Cortex of kidney (tissue), 1 donor: Measurements from ENCODE around the gene PXYLP1.

Experiments
- DNase-seq: peaks from one replicate; lab custom pipeline; 2025; lab: John Stamatoyannopoulos, UW

Gene PXYLP1

DNA sequence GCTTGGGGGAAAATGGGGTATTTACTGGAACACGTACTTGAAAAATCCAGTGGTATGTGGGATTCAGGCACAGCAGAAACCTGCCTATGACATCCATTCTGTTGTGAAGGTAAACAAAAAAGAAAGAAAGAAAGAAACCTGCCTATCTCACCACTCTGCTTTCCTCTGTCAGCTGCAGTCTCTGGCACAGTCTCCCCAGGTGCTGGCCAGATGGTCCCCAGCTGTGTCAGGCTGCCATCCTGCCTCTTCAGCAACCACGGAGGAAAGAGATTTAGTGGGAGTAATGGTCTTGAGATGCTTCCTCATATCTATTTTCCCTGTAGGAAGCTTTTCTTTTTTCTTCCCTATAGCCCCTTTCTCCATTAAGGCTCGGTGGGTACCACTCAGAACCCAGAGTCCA lies 2.5 kb upstream of the PXYLP1 start:
- no peak for DNase-seq

DNA sequence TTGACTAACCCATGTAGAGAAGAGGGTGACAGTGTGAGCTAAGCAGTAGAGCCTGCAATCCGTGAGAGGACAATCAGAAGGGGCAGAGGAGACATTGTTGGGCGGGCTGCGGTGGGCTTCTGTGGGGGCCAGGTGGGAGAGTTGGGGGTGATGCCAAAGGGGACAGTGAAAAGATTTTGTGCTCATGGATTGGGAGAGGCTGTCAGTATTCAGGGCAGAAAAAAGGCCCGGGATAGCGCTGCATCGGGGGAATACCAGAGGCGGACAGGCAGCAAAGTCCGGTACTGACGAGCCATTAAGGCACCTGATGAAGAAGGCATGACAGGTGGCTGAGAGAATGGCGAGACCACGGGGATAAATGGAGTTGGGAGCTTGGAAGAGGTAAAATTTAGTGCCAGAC lies 1.3 kb upstream of the PXYLP1 start:
- DNase-seq, result no peak

DNA sequence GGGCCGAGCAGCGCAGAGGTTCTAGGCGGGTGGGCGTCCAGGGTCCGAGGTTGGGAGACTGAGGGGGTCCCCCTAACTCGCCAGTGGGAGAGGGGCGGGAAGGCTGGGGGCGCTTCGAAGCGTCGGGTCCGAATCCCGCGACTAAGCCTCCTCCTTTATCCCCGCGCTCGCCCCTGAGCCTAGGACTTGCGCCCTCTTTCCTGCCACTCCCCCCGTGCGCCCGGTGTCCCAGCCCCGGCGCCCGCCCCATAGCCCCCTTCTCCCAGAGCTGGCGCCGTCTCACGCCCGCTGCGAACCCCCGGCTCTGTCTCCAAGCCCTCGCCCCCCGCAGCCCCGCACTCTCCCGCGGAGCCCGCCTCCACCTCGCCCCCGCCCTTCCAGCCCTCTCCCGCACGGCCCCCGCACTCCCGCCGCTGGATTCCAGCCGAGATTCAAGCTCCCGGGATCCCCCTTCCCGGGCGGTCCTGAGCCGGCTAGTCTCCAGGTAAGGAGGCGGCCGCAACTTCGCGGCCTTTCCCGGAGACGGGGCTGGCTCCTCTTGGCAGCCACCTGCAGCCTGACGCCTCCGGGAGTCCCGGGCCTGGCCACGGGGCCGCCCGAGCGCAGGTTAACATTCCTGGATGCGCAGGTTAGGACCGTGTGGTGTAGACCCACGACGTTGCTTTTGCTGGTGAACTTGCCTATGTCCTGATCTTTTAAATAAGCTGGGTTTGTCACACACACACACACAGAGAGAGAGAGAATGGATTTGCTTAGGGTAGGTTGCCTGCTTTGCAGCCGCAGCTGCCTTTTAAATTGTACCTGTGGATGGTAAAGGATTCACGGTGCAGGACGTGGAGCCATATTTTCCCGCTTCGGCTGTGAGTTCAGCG lies 563 bp downstream of the PXYLP1 start:
- no peak for DNase-seq

DNA sequence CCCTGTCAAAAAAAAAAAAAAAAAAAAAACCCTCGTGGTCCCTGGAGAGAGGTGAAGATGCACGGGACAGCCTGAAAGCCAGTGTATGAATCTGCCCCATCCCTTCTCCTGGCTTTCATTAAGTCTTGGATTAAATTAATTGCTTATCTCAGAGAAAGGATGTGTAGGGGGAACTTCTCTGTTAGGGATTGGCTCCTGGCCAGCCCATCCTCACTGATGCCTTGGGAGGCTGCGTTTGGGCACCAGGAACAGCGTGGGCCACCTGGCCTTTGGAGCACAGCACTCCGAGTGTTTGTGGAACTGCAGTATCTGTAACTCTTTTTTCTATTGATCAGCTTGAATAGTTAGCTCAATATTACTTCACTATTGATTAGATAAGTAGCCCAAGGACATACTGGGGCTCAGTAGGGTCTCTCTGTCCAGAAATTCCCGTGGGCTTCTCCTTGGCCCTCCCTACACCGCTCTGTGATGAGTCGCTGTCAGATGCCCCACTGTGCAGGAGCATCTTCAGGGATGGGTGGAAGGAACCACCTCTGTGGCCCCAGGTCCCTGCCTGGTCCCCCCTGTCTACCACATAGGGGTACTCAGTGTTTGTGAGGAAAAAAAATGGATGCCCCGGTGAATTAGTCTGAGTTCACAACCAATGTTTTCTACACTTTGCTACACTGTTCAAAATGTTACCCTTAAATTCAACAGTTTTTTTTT lies 2.0 kb downstream of the PXYLP1 start:
- no peak for DNase-seq

DNA sequence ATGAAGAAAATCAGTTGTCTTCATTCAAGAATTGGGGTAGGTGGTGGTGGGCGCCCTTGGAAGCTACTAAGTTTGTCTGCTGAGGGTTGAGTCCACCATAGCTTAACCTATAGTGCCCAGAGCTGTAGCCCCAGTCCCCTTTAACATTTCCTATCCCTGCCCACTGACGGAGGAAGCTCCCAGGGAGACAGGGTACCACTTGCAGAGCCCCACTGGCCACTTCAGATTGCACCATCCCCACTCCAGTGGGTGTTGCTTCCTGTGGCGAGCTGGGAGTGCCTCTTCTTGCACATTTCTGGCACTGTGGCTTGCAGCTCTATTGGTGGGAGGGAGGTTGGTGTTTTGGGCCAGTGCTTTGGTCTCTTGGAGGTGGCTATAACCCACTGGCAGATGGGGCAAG lies 2.7 kb downstream of the PXYLP1 start:
- no peak for DNase-seq

DNA sequence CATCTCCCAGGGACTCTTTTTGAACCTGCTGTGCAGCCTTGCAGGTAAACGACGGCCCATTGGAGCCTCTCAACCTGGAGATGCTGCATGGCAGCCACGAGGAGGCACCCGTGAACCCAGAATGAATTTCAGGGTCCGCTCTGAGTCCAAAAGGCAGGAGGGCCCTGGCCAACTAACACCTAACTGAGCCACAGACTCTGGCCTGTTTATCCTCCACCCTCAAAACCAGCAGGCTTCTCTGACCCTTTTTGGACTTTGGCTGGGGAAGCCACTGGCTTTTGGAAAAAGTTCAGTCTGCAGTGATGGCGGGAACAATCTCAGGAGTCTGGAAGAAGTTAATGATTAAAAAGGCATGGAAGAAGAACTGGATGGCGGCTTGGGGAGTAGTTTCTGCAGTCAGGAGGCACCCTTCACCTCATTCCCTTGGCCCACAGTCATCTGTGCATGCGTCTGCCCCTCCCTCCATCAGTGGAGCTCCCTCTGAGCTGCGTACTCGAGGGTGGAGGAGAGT lies 4.1 kb downstream of the PXYLP1 start:
- no peak for DNase-seq

DNA sequence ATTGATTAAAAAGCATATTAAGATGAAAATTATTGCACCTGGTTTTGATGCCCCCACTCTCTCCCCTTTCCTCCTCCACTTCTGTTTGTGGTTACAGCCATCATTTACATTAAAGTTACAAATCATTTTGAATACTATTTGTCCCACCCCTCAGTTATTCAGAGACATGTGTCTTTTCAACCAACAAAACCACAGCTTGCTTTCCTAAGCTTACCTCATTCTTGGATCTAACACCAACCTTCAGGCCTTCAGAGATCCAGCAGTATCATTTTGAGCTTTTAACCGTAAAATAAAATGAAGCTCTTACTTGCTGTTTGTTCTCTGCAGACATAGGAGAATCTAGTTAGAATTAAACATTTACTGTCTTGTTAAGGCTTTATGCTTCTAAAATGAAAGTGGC lies 4.7 kb downstream of the PXYLP1 start:
- no peak for DNase-seq

DNA sequence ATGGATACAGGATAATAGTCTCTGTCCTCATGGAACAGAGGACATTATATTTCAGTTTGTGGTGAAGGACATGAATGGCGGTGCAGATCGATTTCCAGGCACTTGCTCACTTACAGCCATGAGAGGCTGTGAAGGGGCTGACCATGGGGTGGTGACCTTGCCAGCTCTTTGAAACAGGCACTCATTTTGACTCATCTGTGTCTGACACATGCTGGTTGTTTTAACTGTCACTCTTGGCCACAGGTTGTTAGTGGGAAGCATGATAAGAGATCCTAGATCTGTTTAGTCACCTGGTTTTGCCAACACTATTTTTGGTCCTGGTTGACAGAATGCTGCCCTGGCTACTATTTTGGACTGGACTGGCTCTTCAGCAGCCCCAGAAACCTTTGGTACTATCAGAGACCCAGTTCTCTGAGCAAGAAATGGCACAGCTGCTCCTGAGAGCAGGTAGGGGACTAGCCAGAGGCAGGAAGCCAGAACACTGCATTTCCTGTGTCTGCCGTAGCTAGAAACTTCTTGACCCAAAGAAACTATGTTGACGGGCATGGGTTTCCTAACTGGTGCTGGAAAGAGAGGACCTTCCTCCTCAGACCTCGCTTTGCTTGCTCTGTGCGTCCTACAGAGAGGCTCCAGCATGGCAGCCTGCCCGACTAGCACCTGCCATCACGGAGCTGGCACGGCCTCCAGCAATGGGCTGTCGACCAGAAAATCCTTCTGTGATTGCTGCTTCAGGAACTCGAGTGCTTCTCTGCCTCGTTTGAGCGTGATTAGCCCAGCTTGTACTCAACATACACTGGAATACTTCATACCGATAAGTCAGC lies 6.3 kb downstream of the PXYLP1 start:
- DNase-seq, result no peak

DNA sequence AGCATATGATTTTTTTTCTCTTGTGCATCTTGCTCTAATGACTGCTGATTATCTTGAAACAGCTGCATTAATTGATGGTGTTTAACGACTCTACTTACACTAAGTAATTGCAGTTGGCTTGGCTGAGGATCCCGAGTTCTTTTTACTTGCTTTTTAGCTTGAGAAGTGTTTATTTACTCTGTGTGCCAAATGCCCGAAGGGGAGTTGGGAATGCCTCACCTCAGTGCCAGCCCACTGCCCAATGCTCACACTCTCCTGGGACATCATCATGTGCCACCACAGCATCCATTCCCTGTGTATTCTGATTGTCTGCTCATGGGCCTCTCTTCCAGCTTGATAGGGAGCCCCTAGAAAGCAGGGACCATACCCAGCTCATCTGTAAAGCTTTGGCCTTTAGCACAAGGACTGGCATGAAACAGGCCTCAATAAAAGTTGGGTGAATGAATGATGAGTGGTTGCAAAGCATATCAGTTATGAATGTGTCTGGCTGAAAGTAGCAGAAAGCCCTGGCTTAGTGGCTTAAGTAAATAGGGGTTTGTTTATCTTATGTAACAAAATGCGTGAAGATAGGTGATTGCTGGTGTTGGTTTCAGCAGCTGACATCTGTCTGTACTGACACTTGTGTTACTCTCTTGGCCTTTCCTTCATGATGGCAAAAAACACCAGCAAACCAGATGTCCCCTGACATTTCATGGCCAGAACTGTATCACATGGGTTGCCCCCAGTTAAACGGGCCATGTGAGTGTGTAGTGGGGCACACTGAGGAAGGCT lies 8.1 kb downstream of the PXYLP1 start:
- no peak for DNase-seq

DNA sequence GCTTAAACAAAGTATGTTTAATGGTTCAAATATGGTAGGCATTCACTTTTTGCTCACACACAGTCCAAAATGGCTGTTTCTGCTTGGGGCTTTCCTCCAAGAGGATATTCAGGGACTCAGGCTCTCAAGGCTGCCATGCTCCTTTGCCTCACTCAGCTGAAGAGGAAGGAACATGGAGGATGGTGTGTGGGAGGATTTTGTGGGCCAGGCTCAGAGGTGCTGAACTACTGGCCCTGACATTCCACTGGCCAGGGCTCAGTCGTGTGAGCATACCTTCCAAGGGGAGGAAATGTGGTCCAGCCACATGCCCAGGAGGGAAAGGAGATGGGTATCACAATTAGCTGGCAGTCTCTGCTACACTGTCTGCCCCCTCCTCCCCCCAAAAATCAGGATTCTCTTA lies 8.7 kb downstream of the PXYLP1 start:
- DNase-seq, result no peak

DNA sequence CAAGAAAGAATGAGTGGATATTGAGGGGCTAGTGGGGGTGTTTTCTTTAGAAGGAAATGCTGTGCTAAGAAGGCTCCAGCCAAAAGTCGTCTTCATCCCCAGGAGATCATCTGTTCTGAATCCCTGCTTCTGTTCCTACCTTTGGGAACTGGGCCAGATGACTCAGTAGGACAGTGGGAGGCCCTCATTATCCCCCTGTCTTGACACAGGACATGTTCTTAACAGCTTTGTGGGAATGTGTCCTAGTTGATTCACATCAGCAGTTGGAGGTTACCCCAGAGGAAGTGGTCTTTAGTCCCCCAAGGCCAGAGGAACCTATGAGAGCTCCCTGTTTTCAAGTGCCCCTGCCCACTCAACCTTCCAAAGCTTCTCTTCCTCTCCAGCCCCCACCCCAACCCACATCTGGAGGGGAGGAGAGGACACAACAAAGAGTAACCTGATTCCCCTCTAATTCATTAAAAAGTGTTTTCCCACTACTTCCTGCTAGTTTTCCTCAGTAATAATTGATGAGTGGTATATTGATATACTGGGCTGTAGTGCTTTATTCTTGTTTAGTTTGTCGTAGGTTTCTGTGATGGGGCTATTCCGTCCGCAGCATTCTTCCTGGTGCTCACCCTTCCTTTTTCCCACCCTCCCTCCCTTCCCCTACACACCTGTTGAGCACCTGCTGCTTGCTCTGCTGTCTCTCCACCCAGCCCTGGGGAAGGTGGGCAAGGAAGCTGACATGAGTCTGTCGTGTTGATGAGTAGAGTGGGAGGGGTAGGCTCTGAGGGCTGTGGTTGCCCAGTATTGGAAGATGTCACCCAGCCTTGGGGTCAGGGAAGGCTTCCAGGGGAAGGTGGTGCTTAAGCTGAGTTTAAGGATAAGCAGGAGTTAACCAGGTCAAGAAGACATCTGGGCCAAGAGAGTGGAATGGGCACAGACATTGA lies 9.3 kb downstream of the PXYLP1 start:
- DNase-seq, result no peak

DNA sequence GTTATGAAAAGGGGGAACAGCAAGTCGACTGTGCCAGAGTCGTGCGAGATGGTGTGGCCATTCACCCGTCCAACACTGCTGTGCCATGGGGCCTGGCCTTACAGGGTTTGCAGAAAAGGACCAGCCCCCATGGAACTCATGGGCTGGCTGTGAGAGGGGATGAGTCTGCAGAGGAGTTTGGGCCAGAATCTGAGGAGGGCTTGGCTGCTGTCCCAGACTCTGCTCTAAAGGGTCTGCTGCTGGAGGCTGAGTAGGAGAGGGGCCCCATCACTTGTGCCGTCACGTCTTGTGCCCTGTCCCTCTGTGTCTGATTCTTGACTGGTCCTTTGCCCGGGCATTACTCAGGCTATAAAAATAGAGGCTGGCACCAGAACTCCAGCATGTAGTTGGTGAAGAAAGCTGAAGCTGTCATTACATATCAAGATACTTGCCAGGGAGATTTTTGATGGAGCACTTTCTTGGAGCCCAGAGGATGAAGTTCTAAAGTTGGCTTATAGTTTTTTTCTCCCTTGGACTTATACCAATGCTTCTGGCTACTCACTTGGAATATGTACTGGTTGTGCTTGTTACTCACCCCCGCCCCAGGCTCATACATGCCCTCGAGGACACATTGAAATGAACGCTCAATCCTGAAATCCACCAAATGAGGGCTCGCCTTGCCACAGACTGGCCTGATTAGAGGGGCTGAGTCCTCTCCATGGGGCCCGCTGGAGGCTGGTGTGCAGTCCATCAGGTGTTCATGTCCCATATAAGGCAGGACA lies 10.2 kb downstream of the PXYLP1 start:
- no peak for DNase-seq

DNA sequence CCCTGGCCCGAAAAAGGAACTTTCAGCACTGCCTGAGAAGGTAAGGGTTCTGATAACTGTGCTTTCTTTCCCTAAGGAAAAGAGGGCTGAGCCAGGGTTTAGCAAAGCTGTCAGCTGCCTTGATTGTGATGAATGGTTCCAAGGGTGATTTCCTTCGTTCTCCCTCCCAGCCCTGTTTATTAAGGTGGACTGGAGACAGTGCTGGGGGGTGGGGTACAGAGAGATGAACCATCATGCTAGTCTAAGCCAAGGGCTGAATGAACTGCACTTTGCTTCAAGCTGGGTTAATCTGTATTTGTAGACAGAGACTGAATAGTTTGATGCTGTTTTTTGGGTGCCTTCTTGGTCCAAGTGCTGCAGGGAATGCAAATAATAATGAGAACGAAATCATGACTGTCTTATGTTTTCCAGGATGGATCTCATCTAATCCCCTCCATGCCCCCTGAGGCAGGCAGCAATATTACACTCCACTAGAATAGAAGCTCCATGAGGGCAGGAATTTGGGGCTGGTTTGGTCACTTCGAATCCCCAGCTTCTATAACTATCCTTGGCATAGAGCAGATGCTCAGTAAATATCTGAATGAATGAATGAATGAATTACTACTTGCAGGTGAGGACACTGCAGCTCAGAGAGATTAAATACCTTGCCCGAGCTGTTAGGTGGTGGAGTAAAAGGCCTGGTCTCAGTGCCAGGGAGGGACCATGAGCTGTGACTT lies 10.9 kb downstream of the PXYLP1 start:
- DNase-seq, result no peak

DNA sequence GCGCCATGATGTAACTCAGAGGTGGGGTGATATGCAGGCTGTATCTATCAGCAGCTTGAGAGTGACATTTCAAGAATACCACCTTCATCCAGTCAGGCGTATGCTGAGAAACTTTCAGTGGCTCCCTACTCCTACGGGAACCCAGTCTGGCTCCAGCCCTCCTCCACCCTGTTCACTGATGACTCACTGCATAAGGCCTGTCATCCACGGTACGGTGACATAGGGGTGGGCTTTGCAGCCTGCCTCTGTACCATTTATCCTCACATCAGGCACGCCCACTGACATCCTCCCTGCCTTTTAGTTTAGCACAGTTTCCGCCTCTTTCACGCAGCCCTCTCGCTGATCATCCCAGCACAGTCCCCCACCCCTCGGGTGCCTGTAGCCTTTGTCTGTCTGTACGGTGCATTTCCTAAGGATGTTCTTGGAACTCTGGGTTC lies 11.7 kb downstream of the PXYLP1 start:
- DNase-seq, result no peak

DNA sequence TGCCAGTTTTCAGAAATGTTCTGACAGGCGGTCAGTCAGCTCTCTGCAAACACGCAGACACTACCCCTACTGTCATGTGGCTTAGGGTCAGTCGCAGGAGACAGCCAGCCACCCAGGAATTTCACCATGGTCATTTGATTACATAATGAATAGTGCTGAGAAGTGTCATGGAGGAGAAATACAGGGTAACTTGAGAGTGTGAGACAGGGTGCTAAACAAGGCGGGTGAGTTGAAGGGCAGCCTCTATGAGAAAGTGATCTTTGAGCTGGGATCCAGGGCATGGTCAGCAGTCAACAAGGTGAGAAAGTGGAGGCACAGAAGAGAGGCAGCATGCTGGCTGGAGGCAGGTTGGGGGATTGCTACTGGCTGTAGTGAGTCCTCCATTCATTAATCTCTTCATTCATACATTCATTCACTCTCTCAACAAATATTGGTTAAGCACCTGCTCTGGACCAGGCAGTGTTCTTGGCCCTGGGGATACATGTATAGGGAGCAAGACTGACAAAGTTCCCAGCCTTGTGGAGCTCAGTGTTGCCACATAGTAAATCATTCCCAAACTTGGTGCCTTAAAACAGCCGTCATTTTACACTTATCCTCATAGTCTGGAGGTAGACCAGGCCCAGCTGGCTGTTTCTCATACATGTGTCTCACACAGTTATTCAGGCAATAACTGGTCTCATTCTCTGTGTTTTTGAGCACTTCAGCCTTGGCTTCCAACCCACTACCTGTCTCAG lies 14.8 kb downstream of the PXYLP1 start:
- no peak for DNase-seq

DNA sequence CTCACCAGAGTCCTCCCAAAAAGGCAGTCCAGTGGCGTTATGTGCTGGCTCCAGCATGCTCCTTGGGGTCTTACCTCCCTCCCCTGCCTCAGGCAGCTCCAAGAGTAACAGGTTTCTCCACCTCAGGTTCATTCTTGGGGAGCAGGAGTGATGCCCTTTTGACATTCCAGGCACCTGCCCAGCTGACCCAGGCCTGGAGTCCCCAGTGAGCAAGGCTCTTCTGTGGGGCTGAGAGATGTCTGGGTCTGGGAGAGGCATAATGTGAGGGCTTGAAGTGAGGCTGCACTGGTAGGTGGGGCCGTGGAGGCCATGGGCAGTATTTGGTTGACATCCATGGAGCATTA lies 15.3 kb downstream of the PXYLP1 start:
- DNase-seq, result no peak

DNA sequence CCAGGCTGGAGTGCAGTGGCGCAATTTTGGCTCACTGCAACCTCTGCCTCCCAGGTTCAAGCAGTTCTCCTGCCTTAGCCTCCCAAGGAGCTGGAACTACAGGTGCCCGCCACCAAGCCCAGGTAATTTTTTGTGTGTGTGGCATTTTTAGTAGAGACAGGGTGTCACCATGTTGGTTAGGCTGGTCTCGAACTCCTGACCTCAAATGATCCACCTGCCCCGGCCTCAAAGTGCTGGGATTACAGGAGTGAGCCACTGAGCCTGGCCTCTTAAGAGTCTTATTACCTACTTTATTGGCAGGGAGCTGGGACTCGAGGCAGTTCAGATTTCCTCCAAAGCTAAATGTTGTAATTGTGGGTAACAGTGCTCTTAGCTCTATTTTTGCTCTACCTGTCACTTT lies 16.4 kb downstream of the PXYLP1 start:
- no peak for DNase-seq

DNA sequence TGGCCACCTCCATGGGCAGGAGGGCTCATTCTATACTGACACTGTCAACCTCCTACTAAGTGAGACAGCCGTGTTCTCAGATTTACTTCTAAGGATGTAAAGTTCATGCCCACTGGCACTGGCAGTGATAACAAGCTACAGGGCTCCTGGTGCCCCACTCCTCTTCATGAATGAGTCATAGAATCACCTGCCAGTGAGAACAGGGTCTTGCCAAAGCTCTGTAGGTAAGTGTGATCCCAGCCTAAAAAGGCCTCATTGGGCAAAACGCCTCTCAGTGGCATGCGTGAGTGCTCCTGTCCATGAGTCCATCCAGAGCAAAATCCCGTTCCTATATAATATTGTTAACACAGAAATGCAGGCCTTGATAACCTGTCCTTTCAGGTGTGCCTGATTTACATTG lies 17.4 kb downstream of the PXYLP1 start:
- no peak for DNase-seq

DNA sequence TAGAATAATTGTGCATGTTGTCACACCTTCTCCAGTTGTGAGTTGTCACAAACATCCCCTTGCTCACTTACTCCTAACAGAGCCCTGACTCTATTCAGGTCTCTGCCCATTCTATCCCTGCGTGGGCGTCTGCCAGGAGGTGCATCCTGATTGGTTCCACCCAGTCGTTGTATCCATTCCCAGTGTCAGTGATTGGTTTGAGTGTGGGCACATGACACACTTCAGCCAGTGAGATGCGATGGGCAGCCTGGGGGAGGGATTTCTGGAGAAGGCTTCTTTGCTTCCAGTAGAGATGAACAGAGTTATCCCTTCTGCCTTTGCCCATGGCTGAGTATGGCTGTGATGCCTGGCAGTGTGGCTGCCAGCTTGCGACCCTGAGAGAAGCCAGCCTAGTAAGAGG lies 18.7 kb downstream of the PXYLP1 start:
- no peak for DNase-seq
